ENCODE data around the gene HS3ST5.
A peak's percentile ranks its signal among the peaks of the same experiment; 100 is the strongest.
"Not testable (repeated sequence)": the region's sequence is repeated elsewhere in the genome, so short reads cannot be mapped to it uniquely, and the experiment has no call there.

HS3ST5 gene

DNA sequence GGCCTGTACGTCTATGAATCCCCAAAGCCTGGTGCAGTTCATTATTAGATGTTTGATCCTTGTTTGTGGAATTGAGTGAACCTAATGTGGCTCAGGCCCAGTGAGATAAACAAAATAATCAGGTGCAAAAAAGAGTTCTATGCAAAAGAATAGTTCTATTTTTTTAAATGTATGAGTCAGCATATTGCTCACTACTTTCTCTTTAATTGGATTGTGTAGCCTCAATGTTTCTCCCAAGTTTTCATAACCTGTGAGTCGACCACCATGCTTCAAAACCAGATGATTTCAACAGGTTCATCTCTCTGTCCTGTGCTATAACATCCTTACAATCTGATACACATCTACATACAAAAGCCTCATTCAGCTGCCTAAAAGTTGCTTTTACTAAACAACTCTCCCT is 255.3 kb downstream of the HS3ST5 start:
- DNase-seq (ENCODE audit: low read depth), result no peak
- in situ Hi-C loops (cut with HindIII; ENCODE audit: low sequenced_read_pairs), result no loop called here
- TF ChIP-seq, protein P1, sequence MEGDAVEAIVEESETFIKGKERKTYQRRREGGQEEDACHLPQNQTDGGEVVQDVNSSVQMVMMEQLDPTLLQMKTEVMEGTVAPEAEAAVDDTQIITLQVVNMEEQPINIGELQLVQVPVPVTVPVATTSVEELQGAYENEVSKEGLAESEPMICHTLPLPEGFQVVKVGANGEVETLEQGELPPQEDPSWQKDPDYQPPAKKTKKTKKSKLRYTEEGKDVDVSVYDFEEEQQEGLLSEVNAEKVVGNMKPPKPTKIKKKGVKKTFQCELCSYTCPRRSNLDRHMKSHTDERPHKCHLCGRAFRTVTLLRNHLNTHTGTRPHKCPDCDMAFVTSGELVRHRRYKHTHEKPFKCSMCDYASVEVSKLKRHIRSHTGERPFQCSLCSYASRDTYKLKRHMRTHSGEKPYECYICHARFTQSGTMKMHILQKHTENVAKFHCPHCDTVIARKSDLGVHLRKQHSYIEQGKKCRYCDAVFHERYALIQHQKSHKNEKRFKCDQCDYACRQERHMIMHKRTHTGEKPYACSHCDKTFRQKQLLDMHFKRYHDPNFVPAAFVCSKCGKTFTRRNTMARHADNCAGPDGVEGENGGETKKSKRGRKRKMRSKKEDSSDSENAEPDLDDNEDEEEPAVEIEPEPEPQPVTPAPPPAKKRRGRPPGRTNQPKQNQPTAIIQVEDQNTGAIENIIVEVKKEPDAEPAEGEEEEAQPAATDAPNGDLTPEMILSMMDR (IDR thresholded peaks at IDR 0.05; ENCODE audit: low read depth, low read length, missing control alignments), result no peak
- H3K4me3 ChIP-seq (ENCODE audit: low read depth, low read length), result no peak overlapping the region

DNA sequence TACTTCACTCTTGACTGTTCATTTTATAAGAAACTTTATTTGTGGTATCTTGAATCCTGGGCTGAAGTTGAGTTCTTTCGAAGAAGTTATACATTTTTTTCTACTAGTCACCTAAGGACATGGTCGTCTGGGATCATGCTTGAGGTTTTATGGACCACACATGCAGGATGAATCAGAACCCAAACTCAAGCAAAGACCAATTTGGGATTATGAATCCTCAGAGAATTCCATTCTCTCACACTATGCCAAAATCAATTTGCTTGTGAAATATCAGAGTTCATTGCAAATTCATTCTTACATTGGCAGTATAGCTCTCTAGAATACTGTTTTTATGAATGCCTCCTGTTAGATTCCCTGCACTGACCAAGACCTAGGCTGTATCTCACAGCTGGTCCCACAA is 257.6 kb downstream of the HS3ST5 start:
- TF ChIP-seq, protein P1 (IDR thresholded peaks at IDR 0.05; ENCODE audit: low read depth, low read length, missing control alignments), result no peak
- in situ Hi-C loops (cut with HindIII; ENCODE audit: low sequenced_read_pairs), result no loop called here
- H3K4me3 ChIP-seq (ENCODE audit: low read depth, low read length), result no peak overlapping the region
- peak; percentile 79 for DNase-seq (ENCODE audit: low read depth)

DNA sequence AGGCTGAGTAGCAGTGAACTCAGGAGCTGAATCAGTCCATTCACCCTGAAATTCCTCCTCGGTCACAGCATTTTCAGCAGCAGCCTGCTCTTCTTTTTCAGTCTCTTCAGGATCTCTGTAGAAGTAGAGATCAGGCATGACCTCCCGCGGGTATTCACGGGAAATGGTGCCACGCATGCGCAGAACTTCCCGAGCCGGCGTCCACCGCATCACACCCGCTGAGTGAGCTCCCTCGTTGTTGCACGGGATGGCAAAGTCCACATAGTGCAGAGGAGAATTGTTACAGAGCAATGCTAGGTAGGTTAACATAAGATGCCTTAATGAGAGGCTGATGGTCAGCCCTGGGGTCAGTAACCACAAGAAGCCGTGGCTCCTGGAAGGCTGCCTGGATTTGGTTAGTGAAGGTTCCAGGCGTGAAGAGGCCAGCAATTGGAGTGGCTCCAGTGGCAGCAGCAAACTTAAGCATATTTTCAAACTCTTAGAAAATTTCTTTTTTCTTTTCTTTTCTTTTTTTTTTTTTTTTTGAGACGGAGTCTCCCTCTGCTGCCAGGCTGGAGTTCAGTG is 258.4 kb downstream of the HS3ST5 start:
- peak; percentile 89 for DNase-seq (ENCODE audit: low read depth)
- in situ Hi-C loops (cut with HindIII; ENCODE audit: low sequenced_read_pairs), result no loop called here
- TF ChIP-seq, protein P1 (IDR thresholded peaks at IDR 0.05; ENCODE audit: low read depth, low read length, missing control alignments), result no peak
- H3K4me3 ChIP-seq (ENCODE audit: low read depth, low read length), result no peak overlapping the region

DNA sequence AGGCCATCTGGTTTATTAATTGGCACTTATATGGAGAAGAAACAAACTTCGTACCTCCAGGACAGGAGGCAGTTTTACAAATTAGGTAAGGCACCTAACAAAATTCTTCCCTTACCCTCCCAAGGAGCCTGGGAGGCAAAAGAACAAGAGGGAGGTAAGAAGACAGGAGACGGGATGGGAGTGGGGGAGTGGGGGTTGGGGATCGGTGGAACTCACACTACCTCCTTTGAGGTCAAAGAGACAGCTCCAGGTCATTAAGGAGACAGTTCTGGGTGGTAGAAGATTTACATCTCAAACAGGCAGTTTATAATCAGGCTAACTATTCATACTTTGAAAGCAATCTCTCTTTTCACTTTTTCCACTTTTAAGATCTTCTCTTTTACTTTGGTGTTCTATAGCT is 259.6 kb downstream of the HS3ST5 start:
- TF ChIP-seq, protein P1 (IDR thresholded peaks at IDR 0.05; ENCODE audit: low read depth, low read length, missing control alignments), result no peak
- no peak overlapping the region for H3K4me3 ChIP-seq (ENCODE audit: low read depth, low read length)
- in situ Hi-C loops (cut with HindIII; ENCODE audit: low sequenced_read_pairs), result no loop called here
- DNase-seq (ENCODE audit: low read depth), result no peak

DNA sequence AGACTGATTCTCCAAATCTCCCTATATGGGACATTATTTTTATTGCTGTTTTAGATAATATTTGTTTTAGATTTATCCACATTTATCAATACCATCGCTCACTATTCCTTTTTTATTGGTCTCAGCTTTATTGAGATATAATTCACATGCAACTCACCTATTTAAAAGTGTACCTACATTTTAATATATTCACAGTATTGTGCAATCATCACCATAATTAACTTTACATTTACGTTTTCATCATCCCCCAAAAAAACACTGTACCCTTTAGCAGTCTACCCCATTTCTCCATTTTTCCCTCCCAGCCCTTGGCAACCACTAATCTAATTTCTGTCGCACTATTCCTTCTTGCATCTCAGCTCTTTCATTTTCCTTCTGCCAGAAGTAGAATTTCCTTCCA is 261.1 kb downstream of the HS3ST5 start:
- no peak for DNase-seq (ENCODE audit: low read depth)
- TF ChIP-seq, protein P1 (IDR thresholded peaks at IDR 0.05; ENCODE audit: low read depth, low read length, missing control alignments), result no peak
- in situ Hi-C loops (cut with HindIII; ENCODE audit: low sequenced_read_pairs), result no loop called here

DNA sequence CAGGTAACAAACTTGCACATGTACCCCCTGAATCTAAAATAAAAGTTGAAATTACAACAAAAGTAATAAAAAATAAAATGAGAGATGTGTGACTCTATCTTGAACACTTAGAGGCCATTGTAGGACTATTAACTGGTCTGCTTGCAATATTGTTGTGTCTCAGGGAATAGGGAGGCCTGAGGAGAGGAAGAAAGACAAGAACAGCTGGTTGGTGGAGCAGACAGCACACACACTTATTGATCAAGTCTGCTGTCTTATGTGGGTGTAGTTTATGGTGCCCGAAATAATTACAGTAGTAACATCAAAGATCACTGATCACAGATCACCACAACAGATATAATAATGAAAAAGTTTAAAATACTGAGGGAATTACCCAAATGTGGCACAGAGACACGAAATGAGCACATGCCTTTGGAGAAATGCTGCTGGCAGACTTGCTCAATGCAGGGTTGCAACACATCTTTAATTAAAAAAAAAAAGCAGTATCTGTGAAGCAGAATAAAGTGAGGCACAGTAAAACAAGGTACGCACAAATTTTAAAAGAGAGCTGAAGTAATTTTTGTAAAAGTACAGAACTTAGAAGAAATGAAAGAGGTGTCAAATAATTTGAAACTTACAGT is 261.8 kb downstream of the HS3ST5 start:
- H3K4me3 ChIP-seq (ENCODE audit: low read depth, low read length), result no peak overlapping the region
- TF ChIP-seq, protein P1 (IDR thresholded peaks at IDR 0.05; ENCODE audit: low read depth, low read length, missing control alignments), result no peak
- DNase-seq (ENCODE audit: low read depth), result no peak
- in situ Hi-C loops (cut with HindIII; ENCODE audit: low sequenced_read_pairs), result no loop called here

More for the DNA sequence above, 261.1 kb downstream of the HS3ST5 start:
- no peak overlapping the region for H3K4me3 ChIP-seq (ENCODE audit: low read depth, low read length)

DNA sequence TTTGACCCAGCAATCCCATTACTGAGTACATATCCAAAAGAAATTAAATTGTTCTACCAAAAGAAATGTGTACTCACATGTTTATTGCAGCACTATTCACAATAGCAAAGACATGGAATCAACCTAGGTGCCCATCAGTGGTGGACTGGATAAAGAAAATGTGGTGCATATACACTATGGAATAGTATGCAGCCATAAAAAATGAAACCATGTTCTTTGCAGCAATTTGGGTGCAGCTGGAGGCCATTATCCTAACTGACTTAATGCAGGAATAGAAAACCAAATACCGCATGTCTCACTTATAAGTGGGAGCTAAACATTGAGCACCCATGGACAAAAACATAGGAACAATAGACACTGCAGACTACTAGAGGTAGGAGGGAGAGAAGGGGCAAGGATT is 262.4 kb downstream of the HS3ST5 start:
- H3K4me3 ChIP-seq (ENCODE audit: low read depth, low read length); DNase-seq (ENCODE audit: low read depth); in situ Hi-C loops (cut with HindIII; ENCODE audit: low sequenced_read_pairs): not testable (repeated sequence)
